GM13976 (cell line): ENCODE results near the gene DRD3.

Source experiments
- DNase-seq: peaks from one replicate; pipeline ENCODE4 v3.0.0; 2012; ENCODE audit warnings: low spot score
- in situ Hi-C: fragments of 300-500 bp; cut with MboI; formaldehyde crosslinking; loops from one replicate; pipeline ENCODE4 v1.12.0; 2022; ENCODE audit warnings: low sequenced_read_pairs, mixed read lengths, inconsistent platforms; ENCODE audit not compliant: unreplicated experiment
- TF ChIP-seq, protein P1 (sequence below): IDR thresholded peaks from 2 replicates; pipeline ENCODE4 v1.5.1; 2012; ENCODE audit warnings: borderline replicate concordance, mild to moderate bottlenecking; ENCODE audit not compliant: insufficient read depth; ENCODE audit errors: extremely low read depth, missing control alignments, control extremely low read depth

DRD3 gene

GRCh38 chr3:114147251-114147650, 31.6 kb downstream of the DRD3 start:
- in situ Hi-C loops: no loop called here
- TF ChIP-seq, protein P1, sequence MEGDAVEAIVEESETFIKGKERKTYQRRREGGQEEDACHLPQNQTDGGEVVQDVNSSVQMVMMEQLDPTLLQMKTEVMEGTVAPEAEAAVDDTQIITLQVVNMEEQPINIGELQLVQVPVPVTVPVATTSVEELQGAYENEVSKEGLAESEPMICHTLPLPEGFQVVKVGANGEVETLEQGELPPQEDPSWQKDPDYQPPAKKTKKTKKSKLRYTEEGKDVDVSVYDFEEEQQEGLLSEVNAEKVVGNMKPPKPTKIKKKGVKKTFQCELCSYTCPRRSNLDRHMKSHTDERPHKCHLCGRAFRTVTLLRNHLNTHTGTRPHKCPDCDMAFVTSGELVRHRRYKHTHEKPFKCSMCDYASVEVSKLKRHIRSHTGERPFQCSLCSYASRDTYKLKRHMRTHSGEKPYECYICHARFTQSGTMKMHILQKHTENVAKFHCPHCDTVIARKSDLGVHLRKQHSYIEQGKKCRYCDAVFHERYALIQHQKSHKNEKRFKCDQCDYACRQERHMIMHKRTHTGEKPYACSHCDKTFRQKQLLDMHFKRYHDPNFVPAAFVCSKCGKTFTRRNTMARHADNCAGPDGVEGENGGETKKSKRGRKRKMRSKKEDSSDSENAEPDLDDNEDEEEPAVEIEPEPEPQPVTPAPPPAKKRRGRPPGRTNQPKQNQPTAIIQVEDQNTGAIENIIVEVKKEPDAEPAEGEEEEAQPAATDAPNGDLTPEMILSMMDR: no peak

GRCh38 chr3:114144909-114145688, 33.8 kb downstream of the DRD3 start:
- TF ChIP-seq, protein P1: no peak
- in situ Hi-C loops: no loop called here
- DNase-seq: peak; percentile 24

More at GRCh38 chr3:114147251-114147650, 31.6 kb downstream of the DRD3 start:
- no peak for DNase-seq

- TF ChIP-seq, protein P1: no peak
- no peak for DNase-seq
- in situ Hi-C loops: no loop called here
These were observed 35.0 kb downstream of the DRD3 start for GRCh38 chr3:114143817-114144216.

- TF ChIP-seq, protein P1: no peak
- in situ Hi-C loops: no loop called here
- no peak for DNase-seq
These were observed 39.0 kb downstream of the DRD3 start for GRCh38 chr3:114139836-114140235.

- no peak for DNase-seq
- in situ Hi-C loops: no loop called here
- TF ChIP-seq, protein P1: no peak
These were observed 44.9 kb downstream of the DRD3 start for GRCh38 chr3:114133947-114134346.

DNA sequence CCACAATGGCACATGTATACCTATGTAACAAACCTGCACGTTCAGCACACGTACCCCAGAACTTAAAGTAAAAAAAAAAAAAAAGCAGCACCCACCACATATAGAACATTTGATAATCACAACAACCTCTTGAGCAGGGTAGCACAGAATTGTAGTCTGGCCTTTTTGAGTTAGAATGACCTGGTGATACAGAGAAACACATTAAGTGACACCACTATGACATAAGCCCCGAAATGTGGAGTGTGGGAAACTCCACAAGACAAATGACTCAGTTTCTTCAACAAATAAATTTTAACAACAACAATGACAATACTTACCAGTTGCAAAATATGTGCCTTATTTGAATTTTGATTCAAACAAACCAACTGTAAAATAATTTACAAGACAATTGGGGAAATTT, 46.4 kb downstream of the DRD3 start:
- DNase-seq: no peak
- in situ Hi-C loops: no loop called here
- TF ChIP-seq, protein P1: no peak
